GM21529 (cell line): ENCODE measurements around the gene TFCP2L1.
A peak's percentile ranks its signal among the peaks of the same experiment; 100 is the strongest.
"Not testable (repeated sequence)": the region's sequence is repeated elsewhere in the genome, so short reads cannot be mapped to it uniquely, and the experiment has no call there.

Source experiments
- ATAC-seq: cut with Tn5 transposase; IDR thresholded peaks from one replicate; pipeline ENCODE4 v1.9.1; 2021; ENCODE audit not compliant: unreplicated experiment

Gene TFCP2L1, protein sequence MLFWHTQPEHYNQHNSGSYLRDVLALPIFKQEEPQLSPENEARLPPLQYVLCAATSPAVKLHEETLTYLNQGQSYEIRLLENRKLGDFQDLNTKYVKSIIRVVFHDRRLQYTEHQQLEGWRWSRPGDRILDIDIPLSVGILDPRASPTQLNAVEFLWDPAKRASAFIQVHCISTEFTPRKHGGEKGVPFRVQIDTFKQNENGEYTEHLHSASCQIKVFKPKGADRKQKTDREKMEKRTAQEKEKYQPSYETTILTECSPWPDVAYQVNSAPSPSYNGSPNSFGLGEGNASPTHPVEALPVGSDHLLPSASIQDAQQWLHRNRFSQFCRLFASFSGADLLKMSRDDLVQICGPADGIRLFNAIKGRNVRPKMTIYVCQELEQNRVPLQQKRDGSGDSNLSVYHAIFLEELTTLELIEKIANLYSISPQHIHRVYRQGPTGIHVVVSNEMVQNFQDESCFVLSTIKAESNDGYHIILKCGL

DNA sequence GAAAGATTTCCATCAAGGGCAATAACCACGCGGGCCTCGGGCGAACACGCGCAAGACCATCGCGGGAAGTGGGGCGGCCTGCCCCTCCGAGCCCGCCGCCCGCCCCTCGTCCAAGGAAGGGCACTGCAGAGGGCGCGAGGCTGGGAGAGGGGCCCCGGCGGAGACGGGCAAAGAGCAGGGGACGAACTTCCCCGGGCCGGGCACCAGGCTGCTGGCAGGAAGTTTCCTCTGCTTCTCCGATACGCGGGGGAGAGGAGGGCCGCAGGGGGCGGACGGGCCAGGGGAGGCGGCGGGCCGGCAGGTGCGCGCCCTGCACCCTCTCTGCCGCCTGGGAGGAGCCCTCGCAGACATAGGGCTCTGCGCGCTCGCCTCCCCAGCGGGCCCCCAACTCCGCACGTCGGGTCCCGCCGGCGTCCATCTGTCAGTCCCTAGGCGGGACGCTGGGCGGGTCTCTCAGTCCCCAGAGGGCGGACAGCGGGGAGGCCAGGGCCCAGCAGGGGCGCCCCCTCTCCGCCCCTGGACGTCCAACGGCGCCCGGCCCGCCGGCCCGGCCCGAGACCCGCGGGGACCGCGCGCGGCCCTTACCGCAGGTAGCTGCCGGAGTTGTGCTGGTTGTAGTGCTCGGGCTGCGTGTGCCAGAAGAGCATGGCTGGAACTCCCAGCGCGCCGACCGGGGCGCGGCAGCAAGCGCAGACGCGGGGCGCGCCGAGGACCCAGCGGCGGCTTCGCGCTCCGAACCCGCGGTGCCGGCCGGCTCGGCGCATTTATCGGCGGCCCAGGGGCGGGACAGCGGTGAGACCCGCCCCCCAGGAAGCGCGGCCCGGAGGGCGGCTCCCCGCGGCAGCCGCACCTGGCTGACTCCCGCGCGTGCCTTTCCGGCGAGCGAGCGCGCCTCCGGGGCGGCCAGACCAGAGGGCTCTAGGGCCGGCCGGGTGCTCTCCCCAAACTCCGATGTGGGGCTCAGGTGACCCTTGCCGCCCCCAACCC is at the start of gene TFCP2L1:
TSS of gene TFCP2L1 (minus strand) at position 740 of the 987 bp plus-strand sequence. CDS start at position 647, 93 bp downstream.
- peak; percentile 71 for ATAC-seq

DNA sequence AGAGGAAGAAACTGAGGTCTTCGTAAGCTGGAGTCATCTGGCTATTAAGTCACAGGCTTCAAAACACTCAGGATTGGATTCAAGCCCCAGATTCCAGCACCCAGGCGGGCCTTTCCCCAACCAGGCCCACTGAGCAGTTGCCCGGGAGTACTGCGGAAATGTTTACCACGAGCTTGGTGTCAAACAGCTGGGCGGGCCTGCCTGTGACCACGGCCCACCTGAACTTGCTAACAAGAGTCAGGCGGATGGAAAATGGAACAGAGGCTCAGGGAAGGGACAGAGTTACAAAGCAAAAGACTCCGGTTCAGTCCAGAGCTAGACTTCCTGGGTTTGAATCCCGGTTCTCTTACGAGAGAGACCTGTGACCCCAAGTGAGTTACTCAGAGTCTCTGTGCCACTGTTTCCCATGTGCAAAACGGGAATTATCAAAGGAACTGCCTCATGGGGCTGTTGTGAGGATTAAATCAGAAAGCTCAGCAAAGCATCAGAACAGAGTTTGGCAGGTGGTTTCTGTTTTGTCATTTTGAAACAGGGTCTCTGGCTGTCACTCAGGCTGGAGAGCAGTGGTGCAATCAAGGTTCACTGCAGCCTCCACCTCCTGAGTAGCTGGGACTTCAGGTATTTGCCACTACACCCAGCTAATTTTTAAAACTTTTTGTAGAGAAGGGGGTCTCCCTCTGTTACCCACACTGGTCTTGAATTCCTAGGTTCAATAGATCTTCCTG is 49.0 kb upstream of the TFCP2L1 start:
- peak; percentile 86 for ATAC-seq

DNA sequence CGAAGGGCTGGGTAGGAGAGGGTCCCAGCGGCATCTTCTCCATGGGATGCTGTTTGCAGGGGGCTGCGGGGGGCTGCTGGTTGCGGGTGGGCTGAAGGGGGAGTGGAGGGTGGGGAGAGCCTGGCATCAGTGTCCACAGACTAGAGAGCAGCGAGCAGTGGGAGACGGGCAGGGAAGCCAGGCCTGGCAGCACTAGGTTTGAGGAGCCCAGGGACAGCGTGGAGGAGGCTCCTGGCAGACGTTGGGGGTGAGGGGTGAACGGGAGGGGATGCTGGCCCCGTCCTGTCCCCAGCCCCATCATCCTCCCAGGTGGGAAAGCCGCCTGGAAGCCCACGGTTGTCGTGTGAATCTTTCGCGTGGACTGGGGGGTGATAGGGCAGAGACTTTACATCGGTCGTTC is 48.2 kb upstream of the TFCP2L1 start:
- no peak for ATAC-seq

DNA sequence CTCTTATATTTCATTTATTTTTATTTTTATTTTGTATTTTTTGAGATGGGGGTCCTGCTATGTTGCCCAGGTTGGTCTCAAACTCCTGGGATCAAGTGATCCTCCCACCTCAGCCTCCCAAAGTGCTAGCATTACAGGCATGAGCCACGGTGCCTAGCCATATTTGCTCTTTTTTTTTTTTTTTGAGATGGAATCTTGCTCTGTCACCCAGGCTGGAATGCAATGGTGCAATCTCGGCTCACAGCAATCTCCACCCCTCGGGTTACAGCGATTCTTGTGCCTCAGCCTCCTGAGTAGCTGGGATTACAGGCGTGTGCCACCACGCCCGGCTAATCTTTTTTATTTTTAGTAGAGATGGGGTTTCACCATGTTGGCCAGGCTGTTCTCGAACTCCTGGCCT is 46.3 kb upstream of the TFCP2L1 start:
- ATAC-seq, result not testable (repeated sequence)

DNA sequence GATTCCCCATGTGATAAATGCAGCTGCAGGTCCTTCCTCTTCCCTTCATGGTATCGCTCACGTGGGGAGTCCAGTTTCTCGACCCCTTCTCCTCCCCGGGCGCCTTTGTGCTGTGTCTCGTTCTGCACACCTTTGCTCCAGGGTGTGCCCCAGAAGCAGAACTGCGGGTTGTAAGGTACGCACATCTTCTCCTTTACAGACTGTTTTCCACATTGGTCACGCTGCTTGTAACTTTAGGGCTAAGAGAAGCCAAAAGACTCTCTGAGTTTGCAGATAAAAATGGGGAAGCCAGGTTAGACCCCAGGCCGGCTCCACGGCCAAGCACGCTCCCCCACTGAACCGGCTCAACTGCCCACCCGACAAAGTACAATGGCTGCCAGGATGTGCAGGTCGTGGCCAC is 45.9 kb upstream of the TFCP2L1 start:
- no peak for ATAC-seq

DNA sequence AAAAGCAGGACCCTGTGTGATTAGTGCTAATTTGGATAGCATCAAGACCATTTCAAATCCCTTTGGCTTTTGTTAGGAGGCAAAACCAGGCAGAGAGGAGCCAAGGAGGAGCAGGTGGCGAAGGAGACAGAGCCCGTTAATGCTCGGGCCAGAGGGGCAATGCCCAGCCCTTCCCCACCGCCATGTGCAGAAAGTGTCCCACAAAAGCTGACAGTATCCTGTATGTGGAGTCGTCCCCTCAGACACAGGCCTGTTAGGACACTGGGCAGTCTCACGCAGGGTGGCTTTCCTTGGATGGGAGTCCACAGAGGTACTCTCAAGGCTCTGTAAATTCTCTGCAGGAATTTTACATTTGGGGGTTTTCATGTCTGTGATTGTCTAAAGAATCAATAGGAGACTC is 44.8 kb upstream of the TFCP2L1 start:
- ATAC-seq, result no peak

DNA sequence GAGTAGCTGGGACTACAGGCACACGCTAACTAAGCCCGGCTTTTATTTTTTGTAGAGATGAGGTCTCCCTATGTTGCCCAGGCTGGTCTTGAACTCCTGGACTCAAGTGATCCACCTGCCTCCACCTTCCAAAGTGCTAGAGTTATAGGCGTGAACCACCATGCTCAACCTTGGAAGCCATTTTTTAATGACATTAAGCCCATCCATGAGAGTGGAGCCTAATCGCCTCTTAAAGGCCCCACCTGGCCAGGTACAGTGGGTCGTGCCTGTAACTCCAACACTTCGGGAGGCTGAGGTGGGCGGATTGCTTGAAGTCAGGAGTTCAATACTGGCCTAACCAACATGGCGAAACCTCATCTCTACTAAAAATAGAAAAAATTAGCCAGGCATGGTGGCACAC is 41.6 kb upstream of the TFCP2L1 start:
- no peak for ATAC-seq

DNA sequence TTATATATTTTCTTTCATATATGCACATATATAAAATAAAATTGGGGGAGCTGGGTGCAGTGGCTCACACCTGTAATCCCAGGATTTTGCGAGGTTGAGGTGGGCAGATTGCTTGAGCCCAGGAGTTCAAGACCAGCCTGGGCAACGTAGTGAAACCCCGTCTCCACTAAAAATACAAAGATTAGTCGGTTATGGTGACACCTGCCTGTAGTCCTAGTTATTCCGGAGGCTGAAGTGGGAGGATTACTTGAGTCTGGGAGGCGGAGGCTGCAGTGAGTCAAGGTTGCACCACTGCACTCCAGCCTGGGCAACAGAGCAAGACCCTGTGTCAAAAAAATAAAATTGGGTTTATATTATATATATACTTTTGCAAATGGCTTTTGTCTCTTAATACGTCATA is 39.6 kb upstream of the TFCP2L1 start:
- ATAC-seq, result no peak

DNA sequence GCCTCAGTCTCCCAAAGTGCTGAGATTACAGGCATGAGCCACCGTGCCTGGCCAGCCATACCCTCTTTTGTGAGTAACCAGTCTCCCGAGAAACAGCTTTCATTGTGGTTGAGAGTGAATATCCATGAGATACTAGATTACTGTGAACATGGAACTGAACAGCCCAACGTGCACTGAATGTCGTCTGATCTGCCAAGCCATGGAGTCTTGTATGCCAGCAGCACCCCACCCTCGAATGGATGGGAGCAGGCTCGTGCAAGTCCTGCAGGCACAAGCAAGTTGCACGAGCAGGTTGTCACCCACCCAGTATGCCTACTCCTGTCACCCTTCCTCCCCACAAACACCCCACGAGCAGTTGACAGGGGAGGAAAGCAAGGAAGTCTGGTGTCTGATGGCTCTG is 36.5 kb upstream of the TFCP2L1 start:
- no peak for ATAC-seq

DNA sequence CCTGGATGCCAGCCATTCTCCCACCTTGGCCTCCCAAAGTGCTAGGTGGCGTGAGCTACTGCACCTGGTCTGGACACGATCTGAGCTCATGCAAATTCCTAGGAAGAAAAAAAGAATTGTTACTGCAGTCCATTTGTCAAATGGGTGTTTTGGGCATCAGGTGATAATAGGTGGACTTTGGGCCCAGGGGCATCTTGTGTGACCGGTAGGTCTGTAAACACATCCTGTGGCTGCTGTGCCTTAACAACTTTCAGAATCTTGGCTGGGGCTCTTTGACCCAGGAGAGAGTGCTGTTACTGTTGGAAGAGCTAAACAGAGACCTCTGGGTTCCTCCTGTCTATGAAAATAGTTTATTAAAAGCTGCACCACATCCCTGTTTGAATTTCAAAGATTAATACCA is 34.9 kb upstream of the TFCP2L1 start:
- no peak for ATAC-seq

DNA sequence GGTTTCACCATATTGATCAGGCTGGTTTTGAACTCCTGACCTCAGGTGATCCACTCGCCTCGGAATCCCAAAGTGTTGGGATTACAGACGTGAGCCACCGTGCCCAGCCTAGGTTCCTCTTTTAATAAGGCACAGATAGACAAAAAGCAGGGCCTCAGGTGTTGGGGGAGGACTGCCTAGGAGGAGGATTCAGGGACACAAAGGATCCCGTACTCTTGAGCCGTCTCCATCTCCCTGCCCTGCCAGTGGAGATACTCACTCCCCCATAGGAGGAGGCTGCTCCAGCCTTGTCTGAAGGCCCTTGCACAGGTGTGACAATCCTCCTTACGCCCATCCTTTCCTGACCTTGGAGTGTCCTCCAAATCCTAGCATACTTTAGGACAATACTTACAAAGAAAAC is 32.0 kb upstream of the TFCP2L1 start:
- ATAC-seq, result no peak

DNA sequence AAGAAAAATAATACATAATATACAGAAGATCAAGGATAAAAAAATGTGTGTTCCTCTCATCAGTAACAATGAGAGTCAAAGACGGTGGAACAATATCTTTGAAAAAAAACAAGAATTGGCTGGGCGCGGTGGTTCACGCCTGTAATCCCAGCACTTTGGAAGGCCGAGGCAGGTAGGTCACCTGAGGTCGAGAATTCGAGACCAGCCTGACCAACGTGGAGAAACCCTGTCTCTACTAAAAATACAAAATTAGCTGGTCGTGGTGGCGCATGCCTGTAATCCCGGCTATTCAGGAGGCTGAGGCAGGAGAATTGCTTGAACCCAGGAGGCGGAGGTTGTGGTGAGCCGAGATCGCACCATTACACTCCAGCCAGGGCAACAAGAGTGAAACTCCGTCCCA is 28.7 kb upstream of the TFCP2L1 start:
- not testable (repeated sequence) for ATAC-seq

DNA sequence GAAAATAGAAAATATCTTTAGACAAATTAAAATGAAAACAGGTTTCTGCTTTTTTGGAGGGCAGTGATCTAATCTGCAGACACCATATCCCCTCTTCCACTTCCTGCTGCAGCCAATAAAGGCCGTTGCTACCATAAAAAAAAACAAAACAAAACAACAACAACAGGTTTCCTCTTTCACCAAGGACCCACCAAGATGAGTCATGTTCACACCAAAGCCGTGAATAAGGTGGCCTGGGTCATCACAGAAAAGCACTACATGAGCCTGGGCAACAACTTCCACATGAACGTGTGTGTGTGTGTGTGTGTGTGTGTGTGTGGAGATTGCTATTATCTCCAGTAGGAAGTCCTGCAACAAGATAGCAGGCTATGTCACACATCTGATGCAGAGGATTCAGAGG is 24.8 kb upstream of the TFCP2L1 start:
- no peak for ATAC-seq

DNA sequence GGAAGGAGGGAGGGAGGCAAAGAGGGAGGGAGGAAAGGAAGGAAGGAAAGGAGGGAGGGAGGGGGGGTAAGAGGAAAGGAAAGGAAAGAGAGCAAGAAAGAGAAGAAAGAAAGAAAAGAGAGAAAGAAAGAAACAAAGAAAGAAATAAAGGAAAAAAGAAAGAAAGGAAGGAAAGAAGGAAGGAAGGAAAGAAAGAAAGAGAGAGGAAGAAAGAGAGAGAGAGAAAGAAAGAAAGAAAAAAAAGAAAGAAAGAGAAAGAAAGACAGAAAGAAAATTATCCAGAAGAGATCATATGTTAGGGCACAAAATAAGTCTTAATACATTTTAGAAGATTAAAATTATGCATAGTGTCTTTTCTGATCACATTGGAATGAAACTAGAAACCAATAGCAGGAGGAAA is 24.3 kb upstream of the TFCP2L1 start:
- ATAC-seq, result no peak

DNA sequence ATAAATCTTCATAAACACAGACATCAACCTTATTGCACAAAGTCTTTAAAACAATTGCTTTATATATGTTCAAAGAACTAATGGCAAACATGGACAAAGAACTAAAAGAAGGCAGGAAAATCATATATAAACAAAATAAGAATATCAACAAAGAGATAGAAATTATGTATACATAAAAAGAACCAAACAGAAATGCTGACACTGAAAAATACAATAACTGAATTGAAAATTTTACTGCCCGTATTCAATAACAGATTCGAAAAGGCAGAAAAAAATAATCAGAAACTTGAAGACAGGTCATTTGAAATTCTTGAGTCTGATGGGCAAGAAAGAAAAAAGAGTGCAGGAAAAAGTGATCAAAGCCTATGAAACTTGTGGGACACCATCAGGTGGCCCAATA is 22.0 kb upstream of the TFCP2L1 start:
- ATAC-seq, result no peak

DNA sequence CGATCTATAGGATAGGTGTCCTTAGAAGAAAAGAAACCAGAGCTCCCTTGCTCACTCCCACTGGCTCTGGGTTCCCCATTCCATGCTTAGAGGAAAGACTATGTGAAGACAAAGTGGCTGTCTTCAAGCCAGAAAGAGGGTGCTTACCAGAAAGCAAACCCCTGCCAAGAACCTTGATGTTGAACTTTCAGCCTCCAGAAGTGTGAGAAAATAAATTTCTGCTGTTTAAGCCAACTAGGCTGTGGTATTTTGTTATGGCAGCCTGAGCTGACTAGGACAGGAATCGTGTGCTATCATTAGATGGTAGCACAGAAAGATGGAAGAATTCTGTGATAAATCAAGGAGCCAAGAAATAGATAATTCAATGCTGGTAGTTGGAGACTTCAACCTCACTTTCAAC is 19.9 kb upstream of the TFCP2L1 start:
- ATAC-seq, result no peak

DNA sequence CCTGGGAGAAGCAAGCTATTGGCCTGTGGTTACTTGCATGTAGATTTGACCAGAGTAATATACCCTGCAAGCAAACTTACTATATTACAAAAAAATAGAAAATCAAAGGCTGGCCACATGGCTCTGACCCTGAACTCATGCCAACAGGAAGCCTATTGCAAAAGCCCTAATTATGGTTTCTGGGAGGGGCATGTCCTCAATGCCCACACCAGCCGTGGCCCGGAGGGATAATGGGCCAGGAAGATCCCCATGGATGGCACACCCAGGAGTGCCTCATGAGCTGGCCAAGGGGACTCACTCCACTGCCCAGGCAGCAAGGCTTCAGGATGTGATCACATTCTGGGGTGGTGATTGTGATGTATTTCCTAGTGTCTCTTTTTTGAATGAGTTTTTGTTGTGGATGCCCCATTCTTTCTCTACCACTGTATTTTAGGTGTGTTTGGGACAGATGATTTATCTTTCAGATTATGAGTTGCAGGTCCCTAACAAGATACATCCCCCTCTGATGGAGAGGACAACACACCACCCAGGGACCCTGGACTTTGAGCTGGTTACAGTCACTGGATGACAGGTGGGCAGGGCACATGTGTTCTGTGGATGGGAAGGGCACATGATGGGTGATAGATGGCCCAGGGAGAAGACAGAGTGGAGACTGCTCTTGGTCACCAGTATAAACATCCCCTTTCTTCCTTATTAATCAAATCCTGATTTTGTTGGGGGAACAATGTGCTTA is 18.7 kb upstream of the TFCP2L1 start:
- no peak for ATAC-seq

DNA sequence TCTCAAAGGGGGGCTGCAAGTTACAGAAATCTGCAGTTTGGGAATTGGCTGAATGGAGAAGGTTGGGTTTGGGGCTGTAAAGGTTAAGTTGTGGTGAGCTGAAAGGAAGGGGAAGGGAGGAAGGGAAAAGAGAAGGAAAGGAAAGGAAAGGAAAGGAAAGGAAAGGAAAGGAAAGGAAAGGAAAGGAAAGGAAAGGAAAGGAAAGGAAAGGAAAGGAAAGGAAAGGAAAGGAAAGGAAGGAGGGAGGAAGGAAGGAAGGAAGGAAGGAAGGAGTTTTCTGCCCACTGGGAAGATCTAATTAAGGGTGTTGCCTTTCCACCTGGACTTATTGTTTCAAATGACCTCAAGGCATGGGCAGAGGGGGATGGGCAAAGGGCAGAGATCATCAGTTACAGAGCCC is 16.2 kb upstream of the TFCP2L1 start:
- ATAC-seq, result not testable (repeated sequence)

DNA sequence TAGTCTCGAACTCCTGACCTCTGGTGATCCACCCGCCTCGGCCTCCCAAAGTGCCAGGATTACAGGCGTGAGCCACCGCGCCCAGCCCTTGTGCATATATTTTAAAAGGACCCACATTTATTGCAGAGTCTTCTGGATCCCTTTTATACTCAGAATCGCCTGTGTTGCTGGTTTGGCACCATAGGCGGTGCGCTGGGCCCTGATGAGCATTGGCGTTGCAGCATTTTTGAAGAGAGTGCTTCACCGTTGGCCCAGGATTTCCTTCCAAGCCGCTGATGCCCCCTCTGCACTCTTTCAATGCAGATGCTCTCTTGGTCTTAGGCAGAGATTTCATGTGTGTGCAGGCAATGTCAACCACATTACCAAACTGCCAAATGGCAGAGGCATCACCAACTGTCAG is 13.5 kb upstream of the TFCP2L1 start:
- no peak for ATAC-seq

DNA sequence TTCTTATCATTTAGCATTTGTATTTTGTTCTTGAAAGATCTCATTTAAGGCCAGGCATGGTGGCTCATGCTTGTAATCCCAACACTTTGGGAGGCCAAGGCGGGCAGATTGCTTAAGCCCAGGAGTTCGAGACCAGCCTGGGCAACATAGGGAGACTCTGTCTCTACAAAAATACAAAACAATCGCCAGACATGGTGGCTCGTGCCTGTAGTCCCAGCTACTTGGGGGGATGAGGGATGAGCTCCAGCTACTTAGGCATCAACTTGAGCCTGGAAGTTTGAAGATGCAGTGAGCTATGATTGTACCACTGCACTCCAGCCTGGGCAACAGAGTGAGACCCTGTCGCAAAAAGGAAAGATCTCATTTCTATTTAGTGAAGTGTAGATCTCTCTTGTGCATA is 12.9 kb upstream of the TFCP2L1 start:
- ATAC-seq, result not testable (repeated sequence)
